Left ventricle myocardium superior (tissue), 1 donor: Measurements from ENCODE around the gene SERPINE2. TPM values are rescaled to one million over a fixed set of nuclear protein-coding genes. Genes with fewer than 3 reads are reported as not detected.

Experiments
- ATAC-seq: fragments of 200-7000 bp; cut with Tn5 transposase; one replicate; pipeline ENCODE4 v1.9.1; 2020; ENCODE audit warnings: mild to moderate bottlenecking, moderate library complexity
- DNase-seq: peaks from one replicate; pipeline ENCODE4 v3.0.0-alpha.2; 2020
- intact Hi-C: fragments of 100-400 bp; cut with micrococcal nuclease; formaldehyde crosslinking; loops from one replicate; pipeline ENCODE4 v1.11.0; 2022
- total RNA-seq: library from RNA; stranded (reverse); fragmentation: NEBNext Ultra II Directional; extraction: Animal tissue kit (Norgen Biotek cat#: 25700); gene quantifications from one replicate; pipeline ENCODE4 v1.2.1, GENCODE V29; 2021
- donor health status: DM: no; HTN: yes; CAD: no; lungs with severe emphysema.

The SERPINE2 gene
- total RNA-seq, 1 donor from 2014 or later = 6.0 TPM

DNA sequence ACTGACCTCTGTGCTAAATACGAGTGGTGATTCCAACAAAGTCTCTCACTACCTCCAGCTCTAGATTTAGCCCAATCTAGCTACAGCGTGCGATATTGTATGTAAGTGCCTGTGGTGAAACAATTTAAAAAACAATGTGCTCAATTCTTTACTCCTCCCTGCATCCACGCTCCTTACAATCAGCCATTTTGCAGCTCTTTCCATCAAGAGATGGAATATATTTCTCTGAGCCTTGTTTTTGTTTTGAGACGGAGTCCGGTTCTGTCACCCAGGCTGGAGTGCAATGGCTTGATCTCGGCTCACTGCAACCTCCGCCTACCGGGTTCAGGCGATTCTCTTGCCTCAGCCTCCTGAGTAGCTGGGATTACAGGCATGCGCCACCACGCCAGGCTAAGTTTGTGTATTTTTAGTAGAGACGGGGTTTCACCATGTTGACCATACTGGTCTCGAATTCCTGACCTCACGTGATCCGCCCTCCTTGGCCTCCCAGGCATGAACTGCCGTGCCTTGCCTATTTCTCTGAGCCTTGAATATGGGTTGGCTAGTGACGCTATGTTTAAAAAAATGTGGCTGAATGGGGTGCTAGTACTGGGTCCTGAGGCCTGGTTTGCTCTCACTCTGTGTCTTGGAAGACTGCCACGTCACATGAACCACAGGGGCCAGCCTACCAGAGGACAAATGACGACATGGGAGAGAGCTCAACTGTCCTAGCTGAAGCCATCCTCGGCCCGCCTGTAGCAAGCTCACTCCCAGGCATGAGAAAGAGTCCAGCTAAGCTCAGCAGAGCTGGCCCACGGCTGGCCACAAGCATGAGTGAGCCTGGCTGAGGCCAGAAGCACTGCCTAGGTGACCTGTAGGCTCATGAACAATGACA lies 108.7 kb downstream of the SERPINE2 start:
- DNase-seq = peak; percentile 70
- intact Hi-C loops = no loop called here
- peak; percentile 93 for ATAC-seq

GRCh38 chr2:223929571-223930102 lies 109.4 kb downstream of the SERPINE2 start:
- no peak for ATAC-seq
- intact Hi-C loops = no loop called here
- DNase-seq = no peak

- DNase-seq (no peak), ATAC-seq (no peak)
- intact Hi-C loops = no loop called here
Observed at GRCh38 chr2:223928113-223929006, 110.7 kb downstream of the SERPINE2 start.

DNA sequence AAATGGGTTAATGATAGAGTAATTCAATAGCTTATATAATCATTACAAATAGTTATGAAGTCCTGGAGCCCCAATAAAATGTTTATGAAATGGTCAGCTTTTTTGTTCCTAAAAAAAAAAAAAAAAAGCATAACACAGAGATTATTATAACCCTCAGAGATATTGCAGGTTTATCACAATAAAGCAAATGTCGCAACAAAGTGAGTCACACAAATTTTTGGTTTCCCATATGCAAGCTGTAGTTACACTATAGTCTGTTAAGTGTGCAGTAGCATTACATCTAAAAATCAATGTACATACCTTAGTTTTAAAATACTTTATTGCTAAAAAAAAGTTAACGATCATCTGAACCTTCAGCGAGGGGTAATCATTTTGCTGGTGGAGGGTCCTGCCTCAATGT lies 114.0 kb downstream of the SERPINE2 start:
- DNase-seq (no peak), ATAC-seq (no peak)
- intact Hi-C loops = no loop called here

Other genes starting within 250 kb of the SERPINE2 start
- 0.50 TPM for gene AP1S3, start 201.7 kb downstream of the SERPINE2 start, total RNA-seq
- 12.4 TPM for gene WDFY1, start 94.0 kb downstream of the SERPINE2 start, total RNA-seq
- gene MRPL44, start 81.8 kb downstream of the SERPINE2 start, total RNA-seq = 40.0 TPM